GM19099 (cell line): Measurements from ENCODE around the gene ANKRD40CL.

Experiments used
- POLR2A ChIP-seq: IDR thresholded peaks from 3 replicates; pipeline ENCODE4 v1.6.1; 2011; ENCODE audit warnings: low read depth; ENCODE audit not compliant: insufficient read length; ENCODE audit errors: extremely low read depth

Gene ANKRD40CL

GRCh38 chr17:50771991-50772785 lies 4.9 kb upstream of the ANKRD40CL start:
- TF ChIP-seq POLR2A: no peak

- no peak for TF ChIP-seq POLR2A
Measured at GRCh38 chr17:50770346-50770745, 3.0 kb upstream of the ANKRD40CL start.

- TF ChIP-seq POLR2A: no peak
Measured at GRCh38 chr17:50769884-50770283, 2.6 kb upstream of the ANKRD40CL start.

- no peak for TF ChIP-seq POLR2A
Measured at GRCh38 chr17:50768346-50768761, 1.0 kb upstream of the ANKRD40CL start.

GRCh38 chr17:50767030-50767429 lies 288 bp downstream of the ANKRD40CL start:
- TF ChIP-seq POLR2A: no peak

GRCh38 chr17:50766222-50767023 lies 895 bp downstream of the ANKRD40CL start:
- no peak for TF ChIP-seq POLR2A

GRCh38 chr17:50765454-50766221 lies 1.7 kb downstream of the ANKRD40CL start:
- TF ChIP-seq POLR2A: no peak

- TF ChIP-seq POLR2A: no peak
Measured at GRCh38 chr17:50764734-50765149, 2.6 kb downstream of the ANKRD40CL start.

- no peak for TF ChIP-seq POLR2A
Measured at GRCh38 chr17:50763716-50764475, 3.4 kb downstream of the ANKRD40CL start.

- no peak for TF ChIP-seq POLR2A
Measured at GRCh38 chr17:50762177-50762576, 5.1 kb downstream of the ANKRD40CL start.

GRCh38 chr17:50758989-50759544 lies 8.3 kb downstream of the ANKRD40CL start:
- TF ChIP-seq POLR2A: no peak

- no peak for TF ChIP-seq POLR2A
Measured at GRCh38 chr17:50758524-50758923, 8.8 kb downstream of the ANKRD40CL start.

- TF ChIP-seq POLR2A: no peak
Measured at GRCh38 chr17:50754521-50754920, 12.8 kb downstream of the ANKRD40CL start.

GRCh38 chr17:50749245-50749644 lies 18.1 kb downstream of the ANKRD40CL start:
- no peak for TF ChIP-seq POLR2A
